ENCODE measurements around the gene RAB2B. TPM values are rescaled to one million over a fixed set of nuclear protein-coding genes. Genes with fewer than 3 reads are reported as not detected.

Gene RAB2B
- total RNA-seq, result 12.8 and 14.7 TPM in 2 replicates

DNA sequence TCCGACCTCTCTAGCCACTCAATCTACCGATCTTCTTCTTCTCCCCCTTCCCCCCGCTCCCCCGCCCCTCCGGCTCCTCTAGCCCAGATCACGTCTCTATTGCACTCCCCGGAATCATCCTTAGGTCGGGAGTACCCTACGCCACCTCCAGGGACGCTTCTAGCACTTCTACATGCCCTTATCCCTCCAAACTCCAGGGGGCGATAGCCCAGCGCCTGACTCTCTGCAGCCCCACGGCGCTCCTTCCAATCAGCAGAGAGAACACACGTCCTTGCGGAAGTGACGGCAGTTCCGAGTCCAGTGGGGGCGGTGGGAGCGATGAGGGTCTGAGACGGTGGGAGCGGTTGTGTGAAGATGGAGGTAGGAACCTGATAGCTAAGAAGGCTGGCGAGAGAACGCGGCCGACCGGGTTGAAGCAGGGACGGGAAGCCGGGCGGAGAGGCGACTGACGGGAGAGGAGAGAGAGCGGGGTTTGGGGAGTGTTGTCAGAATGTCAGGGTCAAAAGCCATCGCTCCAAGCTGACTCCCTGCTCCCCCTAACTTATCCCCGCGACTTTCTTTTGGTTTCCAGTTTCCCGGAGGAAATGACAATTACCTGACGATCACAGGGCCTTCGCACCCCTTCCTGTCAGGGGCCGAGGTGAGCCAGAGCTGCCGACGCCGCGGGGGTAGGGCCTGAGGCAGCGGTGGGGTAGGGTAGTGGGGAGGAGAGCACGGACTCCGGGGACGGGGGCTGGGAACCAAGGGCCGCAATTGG is at the start of gene RAB2B, which contains the start of gene TOX4:
Gene RAB2B, minus strand, starts transcription at position 35 of the 757 bp plus-strand sequence. CDS start 87 bp downstream, outside the sequence.
Gene TOX4, plus strand, starts transcription at position 271 of the 757 bp plus-strand sequence. Its CDS starts 84 bp downstream, at position 355.

DNA sequence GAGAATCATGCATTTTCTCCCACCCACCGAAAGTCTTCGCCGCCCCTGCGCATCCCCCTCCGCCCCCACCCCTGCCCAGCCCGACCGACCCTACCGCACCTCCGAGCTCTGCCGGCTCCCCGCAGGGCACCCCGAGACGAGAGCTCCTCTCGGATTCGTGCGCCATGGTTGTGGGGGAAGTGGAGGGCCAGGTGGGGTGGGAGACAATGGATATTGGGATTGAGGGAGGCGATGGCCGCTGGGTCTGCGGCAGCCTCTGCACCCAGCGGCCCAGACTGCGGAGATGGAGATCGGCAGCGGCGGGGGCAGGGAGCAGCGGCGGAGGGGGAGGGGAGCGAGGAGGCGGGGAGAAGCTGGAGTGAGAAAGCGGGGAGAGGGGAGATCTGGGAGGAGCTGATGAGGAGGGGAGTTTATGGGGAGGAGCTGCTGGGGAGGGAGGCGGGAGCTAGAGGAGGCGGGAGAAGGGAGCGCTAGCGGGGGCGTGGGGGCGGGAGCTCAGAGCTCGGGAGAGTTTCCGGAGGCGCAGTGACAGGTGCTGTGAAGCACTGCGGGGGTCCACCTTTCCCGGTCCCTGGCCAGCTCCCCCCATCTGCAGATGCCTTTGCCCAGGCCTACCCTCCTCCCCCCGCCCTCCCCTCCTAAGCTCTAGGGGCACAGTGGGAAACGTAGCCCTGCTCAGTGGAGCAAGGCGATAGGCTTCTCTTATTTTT is 49.4 kb upstream of the RAB2B start, which contains the start of gene SALL2:
Gene SALL2, minus strand, starts transcription at position 385 of the 710 bp plus-strand sequence. Its CDS starts 219 bp downstream, at position 166.

DNA sequence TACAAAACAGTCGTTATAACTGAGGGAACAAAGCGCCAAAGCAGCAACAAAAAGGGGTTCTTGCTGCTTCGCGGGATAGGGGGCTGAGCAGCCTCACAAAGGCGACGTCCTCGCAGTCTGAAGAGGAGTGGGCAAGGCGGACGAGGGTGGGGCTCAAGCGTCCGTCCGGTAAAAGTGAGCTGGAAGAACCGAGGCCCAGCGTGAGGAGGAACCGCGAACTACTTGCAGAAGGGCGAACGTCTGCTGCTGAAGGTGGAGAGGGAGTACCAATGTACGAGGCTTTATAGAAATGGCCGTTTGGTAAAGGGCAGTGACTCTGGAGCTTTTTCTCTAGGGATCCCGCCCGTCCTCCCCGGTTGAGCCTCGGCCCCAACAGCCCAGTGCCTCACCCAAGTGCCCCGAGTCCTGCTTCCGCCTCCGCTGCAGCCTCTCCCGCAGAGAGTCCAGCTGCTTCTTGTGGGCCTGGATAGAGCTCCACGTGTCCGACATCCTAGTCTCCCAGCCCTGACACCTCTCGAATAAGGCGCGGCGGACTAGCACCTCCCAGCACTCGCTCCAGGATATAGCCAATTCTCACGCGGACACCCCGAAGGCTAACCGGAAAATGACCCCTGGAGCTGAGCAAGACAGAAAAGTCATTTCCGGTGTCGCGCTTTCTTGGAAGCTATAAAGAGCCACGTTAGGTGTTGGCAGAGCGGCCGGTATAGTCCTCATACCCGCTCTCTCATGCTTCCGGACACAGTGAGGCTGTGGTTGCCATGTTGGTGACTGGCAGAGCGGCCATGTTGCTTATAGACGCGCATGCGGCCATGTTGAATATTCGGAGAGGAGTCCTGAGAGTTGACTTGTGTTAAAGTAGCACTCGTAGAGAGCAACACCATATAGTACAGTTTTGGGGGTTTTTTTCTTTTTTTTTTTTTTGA is 34.2 kb upstream of the RAB2B start, which contains the start of gene METTL3:
Gene METTL3, minus strand, starts transcription at position 606 of the 923 bp plus-strand sequence. Its CDS starts 117 bp downstream, at position 489.

DNA sequence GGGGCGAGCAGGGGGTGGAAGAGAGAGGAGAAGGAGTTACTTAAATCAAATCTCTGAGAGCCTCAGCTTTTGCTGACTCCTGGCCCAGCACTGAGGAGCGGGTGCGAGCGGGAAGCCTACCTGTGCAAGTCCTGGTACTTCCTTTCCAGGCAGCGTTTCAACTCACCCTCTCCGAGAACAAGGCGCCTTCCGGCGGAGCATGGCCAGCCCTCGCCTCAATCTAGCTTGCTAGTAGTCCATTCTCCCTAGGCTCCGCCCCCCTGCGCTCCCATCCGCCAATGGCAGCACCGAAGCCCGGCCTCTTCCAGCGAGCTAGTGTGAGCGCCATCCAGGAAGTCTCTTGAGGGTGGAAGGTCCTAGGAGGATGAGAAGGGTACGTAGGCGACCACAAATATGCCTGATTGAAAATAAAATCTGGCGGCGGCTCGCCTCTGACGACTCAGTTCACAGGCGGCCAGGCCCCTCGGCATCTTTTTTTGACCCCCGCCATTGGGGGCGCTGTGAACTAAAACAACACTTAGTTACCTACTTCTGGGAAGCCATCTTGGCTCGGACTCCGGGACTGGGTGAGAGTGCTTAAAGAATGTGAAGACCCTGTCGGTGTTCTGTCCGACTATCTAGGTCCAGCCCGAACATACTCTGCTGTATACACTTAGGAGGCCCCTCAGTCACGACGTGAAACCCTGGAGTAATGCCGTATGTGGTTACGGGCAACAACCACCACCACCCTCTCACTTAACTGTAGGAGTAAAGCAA is 20.7 kb downstream of the RAB2B start, which contains the start of gene CHD8:
Gene CHD8, minus strand, starts transcription at position 212 of the 756 bp plus-strand sequence. CDS start 24,480 bp downstream, outside the sequence.

Other genes starting within 250 kb of the RAB2B start
- 691 and 692 TPM in 2 replicates for gene HNRNPC, start 207.5 kb downstream of the RAB2B start, total RNA-seq
- under 0.01 TPM in 1 of 2 replicates, not detected in the other for gene RPGRIP1, start 196.9 kb downstream of the RAB2B start, total RNA-seq
- 58.4 and 65.2 TPM in 2 replicates for gene SUPT16H, start 92.9 kb downstream of the RAB2B start, total RNA-seq
- gene CHD8, start 20.8 kb downstream of the RAB2B start, total RNA-seq, result 45.3 and 64.4 TPM in 2 replicates
- 38.1 and 54.5 TPM in 2 replicates for gene TOX4, start 236 bp upstream of the RAB2B start, total RNA-seq
- 30.1 and 50.4 TPM in 2 replicates for gene METTL3, start 34.4 kb upstream of the RAB2B start, total RNA-seq
- 8.5 and 42.6 TPM in 2 replicates for gene SALL2, start 49.4 kb upstream of the RAB2B start, total RNA-seq
- not detected in 2 replicates for gene OR10G3, start 103.1 kb upstream of the RAB2B start, total RNA-seq
- gene OR10G2, start 158.0 kb upstream of the RAB2B start, total RNA-seq, result not detected in 2 replicates
- gene OR4E2, start 176.9 kb upstream of the RAB2B start, total RNA-seq, result not detected in 2 replicates
- gene OR4E1, start 196.9 kb upstream of the RAB2B start, total RNA-seq, result not detected in 2 replicates

Data from epithelial cell of alveolus of lung (primary cell).